PC-9 (cell line): ENCODE measurements around the gene TMEM138.

Experiments
- CTCF ChIP-seq: fragments of 200-600 bp; sonication (generic); conservative IDR thresholded peaks from 2 replicates; pipeline ENCODE4 v1.6.1; 2017; ENCODE audit warnings: mixed run types, antibody characterized with exemption, mild to moderate bottlenecking, moderate library complexity
- EZH2 ChIP-seq: fragments of 200-600 bp; sonication (generic); IDR thresholded peaks from 2 replicates; pipeline ENCODE4 v1.8.0; 2017; ENCODE audit warnings: antibody characterized with exemption, low read depth

GRCh38 chr11:61343792-61344745 lies 18.1 kb upstream of the TMEM138 start:
- TF ChIP-seq CTCF (no peak), EZH2 (no peak)
